GM12892 (cell line): ENCODE results near the gene TCF12.
A peak's percentile ranks its signal among the peaks of the same experiment; 100 is the strongest.

Experiments
- DNase-seq: peaks from one replicate; pipeline ENCODE4 v3.0.0; 2011; ENCODE audit not compliant: insufficient read length
- FAIRE-seq: peaks from 2 replicates; lab custom pipeline; 2011; peaks lifted over from hg19 to GRCh38; lab: Jason Lieb, UNC
- POLR2A ChIP-seq: IDR thresholded peaks from 2 replicates; pipeline ENCODE4 v1.6.1; 2011; ENCODE audit warnings: low read depth, low read length, control low read depth
- POLR2AphosphoS5 ChIP-seq: IDR thresholded peaks from 2 replicates; pipeline ENCODE4 v1.6.1; 2011; ENCODE audit warnings: low read depth, low read length, control low read depth
- TAF1 ChIP-seq: IDR thresholded peaks from 2 replicates; pipeline ENCODE4 v1.6.1; 2011; ENCODE audit warnings: low read depth, mild to moderate bottlenecking, control low read depth, low read length, borderline replicate concordance

Gene TCF12

GRCh38 chr15:56891852-56892440 lies 26.5 kb upstream of the TCF12 start:
- no peak for DNase-seq
- no peak for TF ChIP-seq POLR2A
- no peak for TF ChIP-seq POLR2AphosphoS5
- TF ChIP-seq TAF1 = no peak
- FAIRE-seq = no peak

GRCh38 chr15:56892659-56893363 lies 25.6 kb upstream of the TCF12 start:
- DNase-seq (no peak), FAIRE-seq (no peak)

GRCh38 chr15:56893364-56893678 lies 25.1 kb upstream of the TCF12 start:
- no peak for TF ChIP-seq TAF1
- TF ChIP-seq POLR2AphosphoS5 = no peak
- TF ChIP-seq POLR2A = no peak

More at GRCh38 chr15:56892659-56893363, 25.6 kb upstream of the TCF12 start:
- TF ChIP-seq TAF1 (no peak), POLR2A (no peak)

GRCh38 chr15:56894601-56895000 lies 23.8 kb upstream of the TCF12 start:
- no peak for TF ChIP-seq POLR2AphosphoS5
- TF ChIP-seq TAF1 = no peak
- TF ChIP-seq POLR2A = no peak
- DNase-seq (no peak), FAIRE-seq (no peak)

More at GRCh38 chr15:56893364-56893678, 25.1 kb upstream of the TCF12 start:
- DNase-seq = no peak
- FAIRE-seq = no peak

- FAIRE-seq (no peak), DNase-seq (no peak)
- TF ChIP-seq POLR2A = no peak
- no peak for TF ChIP-seq TAF1
- TF ChIP-seq POLR2AphosphoS5 = no peak
Measured at GRCh38 chr15:56901931-56902330, 16.5 kb upstream of the TCF12 start.

- FAIRE-seq (peak; percentile 51), DNase-seq (no peak)
- no peak for TF ChIP-seq POLR2A
- TF ChIP-seq TAF1 = no peak
- no peak for TF ChIP-seq POLR2AphosphoS5
Measured at GRCh38 chr15:56906766-56907165, 11.7 kb upstream of the TCF12 start.

- no peak for FAIRE-seq
- TF ChIP-seq TAF1 = no peak
- no peak for TF ChIP-seq POLR2A
- TF ChIP-seq POLR2AphosphoS5 = no peak
- DNase-seq = no peak
Measured at GRCh38 chr15:56910801-56911200, 7.6 kb upstream of the TCF12 start.

- DNase-seq (no peak), FAIRE-seq (no peak)
- TF ChIP-seq POLR2A = no peak
- no peak for TF ChIP-seq POLR2AphosphoS5
- no peak for TF ChIP-seq TAF1
Measured at GRCh38 chr15:56913241-56913640, 5.2 kb upstream of the TCF12 start.

- DNase-seq (no peak), FAIRE-seq (no peak)
- TF ChIP-seq POLR2AphosphoS5 = no peak
- TF ChIP-seq TAF1 = no peak
- no peak for TF ChIP-seq POLR2A
Measured at GRCh38 chr15:56913670-56914069, 4.8 kb upstream of the TCF12 start.

- DNase-seq (no peak), FAIRE-seq (no peak)
- TF ChIP-seq POLR2A (no peak), TAF1 (no peak), POLR2AphosphoS5 (no peak)
Measured at GRCh38 chr15:56915888-56916287, 2.6 kb upstream of the TCF12 start.

GRCh38 chr15:56916825-56917477 lies 1.5 kb upstream of the TCF12 start:
- no peak for TF ChIP-seq TAF1
- no peak for FAIRE-seq
- no peak for DNase-seq

GRCh38 chr15:56917652-56918045 lies 795 bp upstream of the TCF12 start:
- no peak for TF ChIP-seq POLR2AphosphoS5
- DNase-seq = no peak
- FAIRE-seq = no peak

GRCh38 chr15:56919031-56919608 lies 676 bp downstream of the TCF12 start:
- DNase-seq (peak; percentile 50), FAIRE-seq (peak; percentile 58)
- peak; percentile 60; the same call in 1 of the 2 replicates for TF ChIP-seq POLR2AphosphoS5
- TF ChIP-seq TAF1 = no peak; the same call in none of the 2 replicates
- TF ChIP-seq POLR2A = peak; percentile 65
